Measurements from ENCODE around the gene DAB2. TPM values are rescaled to one million over a fixed set of nuclear protein-coding genes. Genes with fewer than 3 reads are reported as not detected.

The DAB2 gene
- total RNA-seq, 1 experiment from 2014 or later = 5.5 TPM

GRCh38 chr5:39341896-39342295 lies 82.9 kb downstream of the DAB2 start:
- Histone ChIP-seq H3K9me3 (ENCODE audit: control insufficient read depth in 1 of 2, insufficient read depth in 1 of 2, low read depth in 1 of 2, low read length in 2 of 2) (no peaks in the 10 kb centered on the region), H3K79me2 (ENCODE audit: insufficient read depth, low read length) (no peaks in the 10 kb centered on the region), H3K27me3 (ENCODE audit: insufficient read depth, low read length) (no peaks in the 10 kb centered on the region), H3K9ac (ENCODE audit: low read length) (no peak overlapping the region), H3K4me3 (replicated peaks in 1 of 2; ENCODE audit: low read depth in 1 of 2, low read length in 2 of 2) (no peak overlapping the region), H3K4me2 (ENCODE audit: low read length) (no peak overlapping the region), H3K4me1 (ENCODE audit: control insufficient read depth in 1 of 2, insufficient read depth in 2 of 2, low read length in 2 of 2) (no peaks in the 10 kb centered on the region), H3K36me3 (ENCODE audit: control insufficient read depth in 1 of 2, insufficient read depth in 2 of 2, low read length in 2 of 2) (no peaks in the 10 kb centered on the region), H3K27ac (ENCODE audit: low read depth, low read length) (no peak overlapping the region), H4K20me1 (ENCODE audit: insufficient read depth) (no peaks in the 10 kb centered on the region), H2AFZ (ENCODE audit: low read depth, low read length, poor library complexity, severe bottlenecking) (no peak overlapping the region), H3K9me2 (ENCODE audit: insufficient read depth) (no peaks in the 10 kb centered on the region)
- ChIA-PET RAD21 (ENCODE audit: low non-redundant PET in 1 of 2, low total read pairs in 2 of 2, uncharacterized antibody in 2 of 2, unreplicated experiment in 2 of 2) (no interaction called here), POLR2A (no interaction called here), CTCF (no interaction called here)
- no TSS peak for BruUV-seq (replicated peaks)
- ATAC-seq = no peak
- DNase-seq (ENCODE audit: low read depth, low spot score) = no peak
- intact Hi-C loops (cut with micrococcal nuclease) = no loop called here
- TF ChIP-seq CBX3 (IDR thresholded peaks at IDR 0.05; ENCODE audit: low read depth) = no peak
- no peak for TF ChIP-seq EZH2phosphoT487 (IDR thresholded peaks at IDR 0.05; ENCODE audit: borderline replicate concordance)
- no peak for TF ChIP-seq ZBTB33 (IDR thresholded peaks at IDR 0.05; ENCODE audit: extremely low read depth, insufficient replicate concordance, low read length)
- no peak for TF ChIP-seq FOSL1 (IDR thresholded peaks at IDR 0.05; ENCODE audit: low read depth)
- no peak for TF ChIP-seq EGR1 (IDR thresholded peaks at IDR 0.05; ENCODE audit: low read depth)
- TF ChIP-seq JUND (IDR thresholded peaks at IDR 0.05) = no peak
- TF ChIP-seq RAD21 (IDR thresholded peaks at IDR 0.05; ENCODE audit: low read depth) = no peak
- no peak for TF ChIP-seq ELF1 (IDR thresholded peaks at IDR 0.05; ENCODE audit: borderline replicate concordance, low read depth)

- no peak for DNase-seq (ENCODE audit: low read depth, low spot score)
- no peak for TF ChIP-seq ATF3 (IDR thresholded peaks at IDR 0.05)
- TF ChIP-seq ZNF274 (IDR thresholded peaks at IDR 0.05; ENCODE audit: low read depth, low read length) = no peak
- no peak for TF ChIP-seq CEBPB (IDR thresholded peaks at IDR 0.05; ENCODE audit: low read depth)
- no peak for TF ChIP-seq YY1 (IDR thresholded peaks at IDR 0.05; ENCODE audit: extremely low read depth, insufficient replicate concordance, low read depth, low read length)
- no peak for TF ChIP-seq SRF (IDR thresholded peaks at IDR 0.05; ENCODE audit: low read depth)
- ATAC-seq = no peak
- Histone ChIP-seq H4K20me1 (ENCODE audit: insufficient read depth) (no peaks in the 10 kb centered on the region), H3K79me2 (ENCODE audit: insufficient read depth, low read length) (no peaks in the 10 kb centered on the region), H2AFZ (ENCODE audit: low read depth, low read length, poor library complexity, severe bottlenecking) (no peak overlapping the region), H3K4me3 (replicated peaks in 1 of 2; ENCODE audit: low read depth in 1 of 2, low read length in 2 of 2) (no peak overlapping the region), H3K9me2 (ENCODE audit: insufficient read depth) (no peaks in the 10 kb centered on the region), H3K27me3 (ENCODE audit: insufficient read depth, low read length) (no peaks in the 10 kb centered on the region), H3K36me3 (ENCODE audit: control insufficient read depth in 1 of 2, insufficient read depth in 2 of 2, low read length in 2 of 2) (no peaks in the 10 kb centered on the region), H3K4me2 (ENCODE audit: low read length) (no peak overlapping the region), H3K27ac (ENCODE audit: low read depth, low read length) (no peak overlapping the region), H3K9me3 (ENCODE audit: control insufficient read depth in 1 of 2, insufficient read depth in 1 of 2, low read depth in 1 of 2, low read length in 2 of 2) (no peaks in the 10 kb centered on the region), H3K4me1 (ENCODE audit: control insufficient read depth in 1 of 2, insufficient read depth in 2 of 2, low read length in 2 of 2) (no peaks in the 10 kb centered on the region), H3K9ac (ENCODE audit: low read length) (no peak overlapping the region)
- BruUV-seq (replicated peaks) = no TSS peak
- ChIA-PET RAD21 (ENCODE audit: low non-redundant PET in 1 of 2, low total read pairs in 2 of 2, uncharacterized antibody in 2 of 2, unreplicated experiment in 2 of 2) (no interaction called here), CTCF (no interaction called here), POLR2A (no interaction called here)
- intact Hi-C loops (cut with micrococcal nuclease) = no loop called here
These were observed 84.3 kb downstream of the DAB2 start for GRCh38 chr5:39340506-39340905.

All from HCT116 (cell line).